ENCODE measurements around the gene ARHGEF28.

- TF ChIP-seq EZH2 (IDR thresholded peaks at IDR 0.05; ENCODE audit: borderline replicate concordance) = no peak
- TF ChIP-seq CTCF (IDR thresholded peaks at IDR 0.05; ENCODE audit: poor library complexity) = no peak
Observed at GRCh38 chr5:73763300-73764032, 137.5 kb downstream of the ARHGEF28 start.
